Medulla oblongata (tissue), 1 donor: Measurements from ENCODE around the gene BAMBI.
A peak's percentile ranks its signal among the peaks of the same experiment; 100 is the strongest.
"Not testable (repeated sequence)": the region's sequence is repeated elsewhere in the genome, so short reads cannot be mapped to it uniquely, and the experiment has no call there.

Experiments used
- DNase-seq: peaks from one replicate; pipeline ENCODE4 v3.0.0-alpha.2; 2015; ENCODE audit errors: extremely low spot score

BAMBI gene, protein sequence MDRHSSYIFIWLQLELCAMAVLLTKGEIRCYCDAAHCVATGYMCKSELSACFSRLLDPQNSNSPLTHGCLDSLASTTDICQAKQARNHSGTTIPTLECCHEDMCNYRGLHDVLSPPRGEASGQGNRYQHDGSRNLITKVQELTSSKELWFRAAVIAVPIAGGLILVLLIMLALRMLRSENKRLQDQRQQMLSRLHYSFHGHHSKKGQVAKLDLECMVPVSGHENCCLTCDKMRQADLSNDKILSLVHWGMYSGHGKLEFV

DNA sequence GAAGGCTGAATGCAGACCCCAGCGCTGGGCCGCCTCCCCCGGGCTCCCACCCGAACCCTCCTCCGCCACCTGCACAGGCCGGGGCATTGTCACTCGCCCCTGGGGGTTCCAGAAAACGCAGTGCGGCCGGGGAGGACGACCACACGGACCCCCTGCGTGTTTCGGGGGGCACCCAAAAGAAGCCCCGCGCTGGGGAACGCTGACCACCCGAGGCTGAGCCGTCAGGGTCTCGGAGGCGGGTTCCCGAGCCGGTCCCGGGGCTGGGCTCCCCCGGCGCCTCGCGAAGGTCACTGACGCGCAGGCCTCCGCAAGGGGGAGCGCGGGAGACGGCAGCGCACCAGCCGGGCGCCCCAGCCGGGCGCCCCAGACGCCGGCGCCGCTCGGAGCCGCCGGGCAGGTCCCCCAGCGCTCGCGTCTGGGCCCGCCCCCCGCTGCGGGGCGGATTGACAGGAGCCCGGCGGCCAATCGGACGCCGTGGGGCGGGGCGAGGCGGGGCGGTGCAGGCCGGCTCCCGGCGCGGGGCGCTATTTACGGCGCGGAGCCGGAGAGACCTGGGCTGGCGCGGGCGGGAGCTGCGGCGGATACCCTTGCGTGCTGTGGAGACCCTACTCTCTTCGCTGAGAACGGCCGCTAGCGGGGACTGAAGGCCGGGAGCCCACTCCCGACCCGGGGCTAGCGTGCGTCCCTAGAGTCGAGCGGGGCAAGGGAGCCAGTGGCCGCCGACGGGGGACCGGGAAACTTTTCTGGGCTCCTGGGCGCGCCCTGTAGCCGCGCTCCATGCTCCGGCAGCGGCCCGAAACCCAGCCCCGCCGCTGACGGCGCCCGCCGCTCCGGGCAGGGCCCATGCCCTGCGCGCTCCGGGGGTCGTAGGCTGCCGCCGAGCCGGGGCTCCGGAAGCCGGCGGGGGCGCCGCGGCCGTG, at the start of gene BAMBI:
BAMBI (plus strand) TSS at position 554 of the 920 bp plus-strand sequence. CDS start 377 bp downstream, outside the sequence.
- DNase-seq: peak; percentile 97

GRCh38 chr10:28628184-28628893, 49.0 kb upstream of the BAMBI start:
- peak; percentile 92 for DNase-seq

- DNase-seq: no peak
Measured at GRCh38 chr10:28631896-28632583, 45.3 kb upstream of the BAMBI start.

DNA sequence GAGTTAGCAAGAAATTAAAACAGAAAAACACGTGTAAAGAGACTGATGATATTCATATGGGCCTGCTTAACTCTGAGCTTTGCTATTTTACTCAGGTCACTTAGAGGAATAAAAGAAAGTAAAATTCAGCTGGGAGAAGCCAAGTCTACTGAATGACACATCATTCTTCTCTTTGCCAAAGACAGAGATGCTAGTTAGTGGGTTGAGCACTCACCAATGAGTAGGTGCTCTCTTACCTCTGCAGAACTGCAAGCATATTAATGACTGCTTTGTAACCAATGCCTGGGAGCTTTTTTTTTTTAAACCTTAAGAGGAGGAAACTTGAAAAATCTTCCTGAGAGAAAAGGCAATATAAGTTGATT, 44.8 kb upstream of the BAMBI start:
- DNase-seq: no peak

DNA sequence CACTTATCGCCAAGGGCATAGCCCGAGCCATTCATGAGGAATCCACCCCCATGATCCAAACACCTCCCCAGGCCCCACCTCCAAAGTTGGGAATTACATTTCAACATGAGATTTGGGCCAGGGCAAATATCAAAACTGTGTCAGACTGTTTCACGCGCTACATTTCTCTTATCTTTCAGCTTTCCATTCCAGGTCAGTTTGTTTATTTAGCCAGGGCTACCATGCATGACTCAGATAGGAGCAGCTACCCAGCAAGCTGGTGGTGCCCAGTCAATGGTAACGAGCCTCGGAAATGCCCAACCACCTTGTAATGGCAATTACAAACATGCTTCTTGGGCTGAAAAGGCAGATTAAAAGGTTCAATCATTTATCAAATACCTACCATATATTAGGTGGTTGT, 43.6 kb upstream of the BAMBI start:
- no peak for DNase-seq

- DNase-seq: no peak
Measured at GRCh38 chr10:28637346-28637745, 40.0 kb upstream of the BAMBI start.

DNA sequence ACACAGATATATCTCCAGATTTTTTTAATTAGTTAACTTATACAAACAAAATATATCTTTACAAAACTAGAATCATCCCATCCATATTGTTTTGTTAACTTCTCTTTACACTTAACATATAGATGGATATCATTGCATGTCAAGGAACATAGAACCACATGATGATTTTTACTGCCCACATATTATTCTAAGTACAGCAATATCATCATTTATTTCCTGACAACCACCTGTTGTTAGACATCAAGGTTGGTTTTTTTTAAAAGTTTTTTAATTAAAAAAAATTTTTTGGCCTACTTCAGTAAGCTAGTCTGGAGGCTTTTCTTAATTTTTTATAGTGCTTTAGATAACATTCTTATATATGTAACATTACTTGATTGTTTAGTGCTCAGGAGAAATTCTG, 38.9 kb upstream of the BAMBI start:
- DNase-seq: no peak

DNA sequence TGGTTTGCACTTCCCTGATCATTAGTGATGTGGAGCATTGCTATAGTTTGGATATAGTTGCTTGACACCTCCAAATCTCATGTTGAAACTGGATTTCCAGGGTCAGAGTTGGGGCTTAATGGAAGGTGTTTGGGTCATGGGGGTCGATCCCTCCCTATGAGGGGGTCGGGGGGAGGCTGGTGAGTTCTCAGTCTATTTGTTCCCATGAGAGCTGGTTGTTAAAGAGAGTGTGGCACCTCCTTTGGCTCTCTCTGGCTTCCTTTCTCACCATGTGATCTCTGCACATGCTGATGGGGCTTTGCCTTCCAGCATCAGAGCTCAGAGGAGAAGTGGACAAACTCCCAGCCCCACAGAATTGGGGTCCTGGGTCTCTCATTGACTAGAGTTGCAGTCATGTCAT, 36.8 kb upstream of the BAMBI start:
- DNase-seq: no peak

- no peak for DNase-seq
Measured at GRCh38 chr10:28644647-28645046, 32.7 kb upstream of the BAMBI start.

- no peak for DNase-seq
Measured at GRCh38 chr10:28652106-28652505, 25.2 kb upstream of the BAMBI start.

- DNase-seq: no peak
Measured at GRCh38 chr10:28652703-28653102, 24.6 kb upstream of the BAMBI start.

DNA sequence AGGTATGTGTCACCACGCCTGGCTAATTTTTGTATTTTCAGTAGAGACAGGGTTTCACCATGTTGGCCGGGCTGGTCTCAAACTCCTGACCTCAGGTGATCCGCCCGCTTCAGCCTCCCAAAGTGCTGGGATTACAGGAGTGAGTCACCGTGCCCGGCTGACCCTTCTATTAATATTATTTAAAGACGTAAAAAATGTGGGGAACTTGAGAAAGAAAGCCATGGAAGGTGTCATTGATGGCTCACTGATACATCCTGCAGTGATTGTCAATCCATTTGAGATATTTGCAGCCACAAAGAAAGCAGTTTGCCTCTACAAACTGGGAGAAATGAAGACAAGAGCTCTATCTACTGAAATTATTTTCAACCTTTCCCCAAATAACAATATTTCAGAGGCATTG, 18.5 kb upstream of the BAMBI start:
- DNase-seq: not testable (repeated sequence)

- DNase-seq: no peak
Measured at GRCh38 chr10:28661035-28661434, 16.3 kb upstream of the BAMBI start.

DNA sequence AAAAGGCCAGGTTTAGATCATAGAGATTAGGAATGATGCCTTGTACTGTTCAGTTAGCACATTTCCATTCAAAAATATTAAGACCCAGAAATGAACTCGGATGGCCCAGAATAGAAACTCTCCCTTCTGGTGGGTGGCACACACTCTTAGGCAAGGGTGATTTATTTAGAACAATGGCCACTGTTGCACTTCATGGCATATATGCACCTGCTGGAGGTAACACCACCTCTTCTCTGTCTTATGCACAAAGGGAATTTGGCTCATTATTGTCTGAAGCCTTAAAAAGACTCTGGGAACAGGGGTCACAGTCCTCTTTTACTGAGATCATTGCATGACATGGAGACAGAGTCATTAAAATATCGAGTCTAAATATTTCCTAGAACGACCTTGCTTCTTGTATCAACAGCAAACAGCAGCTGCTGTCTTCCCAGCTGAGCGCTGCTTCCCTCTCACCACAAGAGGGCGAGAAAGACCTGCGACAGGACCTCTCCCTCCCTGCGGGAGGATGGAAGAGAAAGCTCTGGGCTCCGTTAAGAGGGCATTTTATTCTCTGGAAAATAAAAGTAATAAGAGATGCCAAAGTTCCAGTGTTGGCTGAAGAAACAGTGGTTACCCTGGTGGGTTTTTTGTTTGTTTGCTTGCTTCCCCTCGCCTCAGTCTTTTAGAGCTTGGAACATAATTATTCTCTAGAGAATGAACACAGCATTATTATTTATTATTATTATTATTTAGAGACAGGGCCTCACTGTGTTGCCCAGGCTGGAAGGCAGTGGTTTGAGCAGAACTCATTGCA, 13.5 kb upstream of the BAMBI start:
- DNase-seq: peak; percentile 95

GRCh38 chr10:28664369-28664740, 13.0 kb upstream of the BAMBI start:
- DNase-seq: no peak

DNA sequence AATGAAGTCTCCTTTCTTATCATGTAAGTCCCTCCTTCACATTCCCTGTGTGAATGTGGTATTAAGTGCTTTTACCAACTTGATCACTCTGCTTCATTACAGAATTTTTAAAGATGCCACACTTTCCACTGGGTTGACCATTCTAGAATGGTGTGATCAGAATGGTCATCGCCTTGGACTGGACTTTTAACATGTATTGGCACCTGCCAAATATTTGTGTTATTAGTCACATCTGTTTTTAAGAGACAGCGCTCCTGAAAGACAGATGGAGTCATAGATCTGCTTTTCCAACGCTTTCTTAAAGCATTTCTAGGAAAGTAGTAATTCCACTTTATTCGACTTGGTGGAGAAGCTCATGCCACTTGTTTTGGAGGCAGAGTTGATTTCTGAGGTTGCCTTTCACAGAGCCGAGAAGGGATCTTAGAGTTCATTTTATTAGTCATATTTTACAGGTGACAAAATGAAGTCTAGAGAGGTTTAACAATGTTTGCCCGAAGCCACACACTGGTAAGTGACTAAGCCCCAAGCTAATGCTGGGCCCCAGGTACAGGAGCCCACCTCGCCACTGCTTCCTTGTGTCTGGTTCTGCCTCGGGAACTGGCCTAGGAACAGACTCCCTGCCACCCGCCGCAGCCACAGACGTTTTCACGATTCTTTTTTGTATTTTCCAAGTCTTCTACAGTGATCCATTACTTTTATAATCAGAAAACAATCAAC, 10.4 kb upstream of the BAMBI start:
- no peak for DNase-seq

GRCh38 chr10:28668363-28669226, 8.7 kb upstream of the BAMBI start:
- no peak for DNase-seq

GRCh38 chr10:28669227-28670173, 7.8 kb upstream of the BAMBI start:
- DNase-seq: no peak
